ENCODE data around the gene KLHL3. TPM values are rescaled to one million over a fixed set of nuclear protein-coding genes. Genes with fewer than 3 reads are reported as not detected.

KLHL3 gene
- total and polyA plus RNA-seq, 2 experiments from 2014 or later = 4.9 to 10.8 TPM

DNA sequence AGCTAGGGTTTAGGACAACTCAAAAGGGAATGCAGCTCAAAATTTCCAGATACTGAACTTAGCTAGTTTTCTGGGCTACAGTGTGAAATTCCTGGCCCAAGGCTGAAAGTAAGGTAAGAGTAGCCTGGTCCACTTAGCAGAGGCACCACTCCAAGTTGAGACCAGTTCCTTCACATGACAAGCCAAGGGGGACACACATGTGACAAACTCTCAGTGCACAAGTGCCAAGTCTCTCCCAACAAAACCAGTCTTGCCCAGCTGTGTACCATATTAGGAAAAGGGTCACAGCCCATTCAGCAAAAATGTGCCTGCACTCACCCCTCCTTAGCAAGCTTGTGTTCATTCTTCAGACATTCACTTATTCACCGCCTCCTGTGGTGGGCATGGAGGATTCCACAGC is 27.8 kb downstream of the KLHL3 start:
- Mint-ChIP-seq H3K36me3 (ENCODE audit: low read depth) (peaks cover 21% of the 10 kb centered on the region), H3K4me3 (no peak overlapping the region), H3K4me1 (no peaks in the 10 kb centered on the region), H3K27me3 (ENCODE audit: insufficient read depth, low read depth, poor library complexity) (no peaks in the 10 kb centered on the region), H3K27ac (no peak overlapping the region), H3K9me3 (peaks cover 10% of the 10 kb centered on the region)
- no peaks in the 10 kb centered on the region for H4K20me1 ChIP-seq (replicated peaks; ENCODE audit: insufficient read depth)
- no peak overlapping the region for H3K4me3 ChIP-seq
- H3K79me2 ChIP-seq (replicated peaks; ENCODE audit: insufficient read depth) = no peaks in the 10 kb centered on the region
- H3K9me2 ChIP-seq (ENCODE audit: insufficient read depth) = no peaks in the 10 kb centered on the region
- no peak for ATAC-seq
- H3F3A ChIP-seq (replicated peaks; ENCODE audit: low read depth) = no peaks in the 10 kb centered on the region
- H3K27ac ChIP-seq (ENCODE audit: low read depth) = no peak overlapping the region
- no peak overlapping the region for H2AFZ ChIP-seq
- H3K36me3 ChIP-seq (ENCODE audit: insufficient read depth) = 0 out of 2 replicates have a peak, but pooled peaks cover under 1% of the 10 kb centered on the region
- no peak for DNase-seq (ENCODE audit: low spot score)
- no peak overlapping the region for H3K4me2 ChIP-seq
- TF ChIP-seq, protein P1, sequence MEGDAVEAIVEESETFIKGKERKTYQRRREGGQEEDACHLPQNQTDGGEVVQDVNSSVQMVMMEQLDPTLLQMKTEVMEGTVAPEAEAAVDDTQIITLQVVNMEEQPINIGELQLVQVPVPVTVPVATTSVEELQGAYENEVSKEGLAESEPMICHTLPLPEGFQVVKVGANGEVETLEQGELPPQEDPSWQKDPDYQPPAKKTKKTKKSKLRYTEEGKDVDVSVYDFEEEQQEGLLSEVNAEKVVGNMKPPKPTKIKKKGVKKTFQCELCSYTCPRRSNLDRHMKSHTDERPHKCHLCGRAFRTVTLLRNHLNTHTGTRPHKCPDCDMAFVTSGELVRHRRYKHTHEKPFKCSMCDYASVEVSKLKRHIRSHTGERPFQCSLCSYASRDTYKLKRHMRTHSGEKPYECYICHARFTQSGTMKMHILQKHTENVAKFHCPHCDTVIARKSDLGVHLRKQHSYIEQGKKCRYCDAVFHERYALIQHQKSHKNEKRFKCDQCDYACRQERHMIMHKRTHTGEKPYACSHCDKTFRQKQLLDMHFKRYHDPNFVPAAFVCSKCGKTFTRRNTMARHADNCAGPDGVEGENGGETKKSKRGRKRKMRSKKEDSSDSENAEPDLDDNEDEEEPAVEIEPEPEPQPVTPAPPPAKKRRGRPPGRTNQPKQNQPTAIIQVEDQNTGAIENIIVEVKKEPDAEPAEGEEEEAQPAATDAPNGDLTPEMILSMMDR (conservative IDR thresholded peaks at IDR 0.05; ENCODE audit: low read depth in 2 of 2) = no peak
- TF ChIP-seq ZNF331 (CRISPR knock-in tag; IDR thresholded peaks at IDR 0.05; ENCODE audit: low read depth) (no peak), JUNB (IDR thresholded peaks at IDR 0.05; ENCODE audit: unreplicated experiment) (no peak), EZH2phosphoT487 (IDR thresholded peaks at IDR 0.05; ENCODE audit: unreplicated experiment) (no peak), NANOG (IDR thresholded peaks at IDR 0.05; ENCODE audit: borderline replicate concordance) (no peak), POLR2AphosphoS5 (IDR thresholded peaks at IDR 0.05; ENCODE audit: low read depth) (no peak), STAT1 (IDR thresholded peaks at IDR 0.05; ENCODE audit: unreplicated experiment) (no peak), ZNF114 (CRISPR knock-in tag; IDR thresholded peaks at IDR 0.05) (no peak), EZH2 (IDR thresholded peaks at IDR 0.05; ENCODE audit: low read depth, unreplicated experiment) (no peak), CREB1 (CRISPR knock-in tag; IDR thresholded peaks at IDR 0.05; ENCODE audit: low read depth) (no peak)
- TF ChIP-seq, protein P2, sequence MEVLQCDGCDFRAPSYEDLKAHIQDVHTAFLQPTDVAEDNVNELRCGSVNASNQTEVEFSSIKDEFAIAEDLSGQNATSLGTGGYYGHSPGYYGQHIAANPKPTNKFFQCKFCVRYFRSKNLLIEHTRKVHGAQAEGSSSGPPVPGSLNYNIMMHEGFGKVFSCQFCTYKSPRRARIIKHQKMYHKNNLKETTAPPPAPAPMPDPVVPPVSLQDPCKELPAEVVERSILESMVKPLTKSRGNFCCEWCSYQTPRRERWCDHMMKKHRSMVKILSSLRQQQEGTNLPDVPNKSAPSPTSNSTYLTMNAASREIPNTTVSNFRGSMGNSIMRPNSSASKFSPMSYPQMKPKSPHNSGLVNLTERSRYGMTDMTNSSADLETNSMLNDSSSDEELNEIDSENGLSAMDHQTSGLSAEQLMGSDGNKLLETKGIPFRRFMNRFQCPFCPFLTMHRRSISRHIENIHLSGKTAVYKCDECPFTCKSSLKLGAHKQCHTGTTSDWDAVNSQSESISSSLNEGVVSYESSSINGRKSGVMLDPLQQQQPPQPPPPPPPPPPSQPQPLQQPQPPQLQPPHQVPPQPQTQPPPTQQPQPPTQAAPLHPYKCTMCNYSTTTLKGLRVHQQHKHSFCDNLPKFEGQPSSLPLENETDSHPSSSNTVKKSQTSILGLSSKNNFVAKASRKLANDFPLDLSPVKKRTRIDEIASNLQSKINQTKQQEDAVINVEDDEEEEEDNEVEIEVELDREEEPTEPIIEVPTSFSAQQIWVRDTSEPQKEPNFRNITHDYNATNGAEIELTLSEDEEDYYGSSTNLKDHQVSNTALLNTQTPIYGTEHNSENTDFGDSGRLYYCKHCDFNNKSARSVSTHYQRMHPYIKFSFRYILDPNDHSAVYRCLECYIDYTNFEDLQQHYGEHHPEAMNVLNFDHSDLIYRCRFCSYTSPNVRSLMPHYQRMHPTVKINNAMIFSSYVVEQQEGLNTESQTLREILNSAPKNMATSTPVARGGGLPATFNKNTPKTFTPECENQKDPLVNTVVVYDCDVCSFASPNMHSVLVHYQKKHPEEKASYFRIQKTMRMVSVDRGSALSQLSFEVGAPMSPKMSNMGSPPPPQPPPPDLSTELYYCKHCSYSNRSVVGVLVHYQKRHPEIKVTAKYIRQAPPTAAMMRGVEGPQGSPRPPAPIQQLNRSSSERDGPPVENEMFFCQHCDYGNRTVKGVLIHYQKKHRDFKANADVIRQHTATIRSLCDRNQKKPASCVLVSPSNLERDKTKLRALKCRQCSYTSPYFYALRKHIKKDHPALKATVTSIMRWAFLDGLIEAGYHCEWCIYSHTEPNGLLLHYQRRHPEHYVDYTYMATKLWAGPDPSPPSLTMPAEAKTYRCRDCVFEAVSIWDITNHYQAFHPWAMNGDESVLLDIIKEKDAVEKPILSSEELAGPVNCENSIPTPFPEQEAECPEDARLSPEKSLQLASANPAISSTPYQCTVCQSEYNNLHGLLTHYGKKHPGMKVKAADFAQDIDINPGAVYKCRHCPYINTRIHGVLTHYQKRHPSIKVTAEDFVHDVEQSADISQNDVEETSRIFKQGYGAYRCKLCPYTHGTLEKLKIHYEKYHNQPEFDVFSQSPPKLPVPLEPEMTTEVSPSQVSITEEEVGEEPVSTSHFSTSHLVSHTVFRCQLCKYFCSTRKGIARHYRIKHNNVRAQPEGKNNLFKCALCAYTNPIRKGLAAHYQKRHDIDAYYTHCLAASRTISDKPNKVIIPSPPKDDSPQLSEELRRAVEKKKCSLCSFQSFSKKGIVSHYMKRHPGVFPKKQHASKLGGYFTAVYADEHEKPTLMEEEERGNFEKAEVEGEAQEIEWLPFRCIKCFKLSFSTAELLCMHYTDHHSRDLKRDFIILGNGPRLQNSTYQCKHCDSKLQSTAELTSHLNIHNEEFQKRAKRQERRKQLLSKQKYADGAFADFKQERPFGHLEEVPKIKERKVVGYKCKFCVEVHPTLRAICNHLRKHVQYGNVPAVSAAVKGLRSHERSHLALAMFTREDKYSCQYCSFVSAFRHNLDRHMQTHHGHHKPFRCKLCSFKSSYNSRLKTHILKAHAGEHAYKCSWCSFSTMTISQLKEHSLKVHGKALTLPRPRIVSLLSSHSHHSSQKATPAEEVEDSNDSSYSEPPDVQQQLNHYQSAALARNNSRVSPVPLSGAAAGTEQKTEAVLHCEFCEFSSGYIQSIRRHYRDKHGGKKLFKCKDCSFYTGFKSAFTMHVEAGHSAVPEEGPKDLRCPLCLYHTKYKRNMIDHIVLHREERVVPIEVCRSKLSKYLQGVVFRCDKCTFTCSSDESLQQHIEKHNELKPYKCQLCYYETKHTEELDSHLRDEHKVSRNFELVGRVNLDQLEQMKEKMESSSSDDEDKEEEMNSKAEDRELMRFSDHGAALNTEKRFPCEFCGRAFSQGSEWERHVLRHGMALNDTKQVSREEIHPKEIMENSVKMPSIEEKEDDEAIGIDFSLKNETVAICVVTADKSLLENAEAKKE (CRISPR knock-in tag; IDR thresholded peaks at IDR 0.05) = no peak
- TF ChIP-seq, protein P3, sequence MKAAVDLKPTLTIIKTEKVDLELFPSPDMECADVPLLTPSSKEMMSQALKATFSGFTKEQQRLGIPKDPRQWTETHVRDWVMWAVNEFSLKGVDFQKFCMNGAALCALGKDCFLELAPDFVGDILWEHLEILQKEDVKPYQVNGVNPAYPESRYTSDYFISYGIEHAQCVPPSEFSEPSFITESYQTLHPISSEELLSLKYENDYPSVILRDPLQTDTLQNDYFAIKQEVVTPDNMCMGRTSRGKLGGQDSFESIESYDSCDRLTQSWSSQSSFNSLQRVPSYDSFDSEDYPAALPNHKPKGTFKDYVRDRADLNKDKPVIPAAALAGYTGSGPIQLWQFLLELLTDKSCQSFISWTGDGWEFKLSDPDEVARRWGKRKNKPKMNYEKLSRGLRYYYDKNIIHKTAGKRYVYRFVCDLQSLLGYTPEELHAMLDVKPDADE (IDR thresholded peaks at IDR 0.05) = no peak
- TF ChIP-seq, protein P4, sequence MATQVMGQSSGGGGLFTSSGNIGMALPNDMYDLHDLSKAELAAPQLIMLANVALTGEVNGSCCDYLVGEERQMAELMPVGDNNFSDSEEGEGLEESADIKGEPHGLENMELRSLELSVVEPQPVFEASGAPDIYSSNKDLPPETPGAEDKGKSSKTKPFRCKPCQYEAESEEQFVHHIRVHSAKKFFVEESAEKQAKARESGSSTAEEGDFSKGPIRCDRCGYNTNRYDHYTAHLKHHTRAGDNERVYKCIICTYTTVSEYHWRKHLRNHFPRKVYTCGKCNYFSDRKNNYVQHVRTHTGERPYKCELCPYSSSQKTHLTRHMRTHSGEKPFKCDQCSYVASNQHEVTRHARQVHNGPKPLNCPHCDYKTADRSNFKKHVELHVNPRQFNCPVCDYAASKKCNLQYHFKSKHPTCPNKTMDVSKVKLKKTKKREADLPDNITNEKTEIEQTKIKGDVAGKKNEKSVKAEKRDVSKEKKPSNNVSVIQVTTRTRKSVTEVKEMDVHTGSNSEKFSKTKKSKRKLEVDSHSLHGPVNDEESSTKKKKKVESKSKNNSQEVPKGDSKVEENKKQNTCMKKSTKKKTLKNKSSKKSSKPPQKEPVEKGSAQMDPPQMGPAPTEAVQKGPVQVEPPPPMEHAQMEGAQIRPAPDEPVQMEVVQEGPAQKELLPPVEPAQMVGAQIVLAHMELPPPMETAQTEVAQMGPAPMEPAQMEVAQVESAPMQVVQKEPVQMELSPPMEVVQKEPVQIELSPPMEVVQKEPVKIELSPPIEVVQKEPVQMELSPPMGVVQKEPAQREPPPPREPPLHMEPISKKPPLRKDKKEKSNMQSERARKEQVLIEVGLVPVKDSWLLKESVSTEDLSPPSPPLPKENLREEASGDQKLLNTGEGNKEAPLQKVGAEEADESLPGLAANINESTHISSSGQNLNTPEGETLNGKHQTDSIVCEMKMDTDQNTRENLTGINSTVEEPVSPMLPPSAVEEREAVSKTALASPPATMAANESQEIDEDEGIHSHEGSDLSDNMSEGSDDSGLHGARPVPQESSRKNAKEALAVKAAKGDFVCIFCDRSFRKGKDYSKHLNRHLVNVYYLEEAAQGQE (IDR thresholded peaks at IDR 0.05; ENCODE audit: unreplicated experiment) = no peak
- no peaks in the 10 kb centered on the region for H3K27me3 ChIP-seq (ENCODE audit: insufficient read depth)
- H3K4me1 ChIP-seq (ENCODE audit: insufficient read depth) = no peaks in the 10 kb centered on the region

All from GM23338 (cell line).